ENCODE results near the gene OR5D18.

OR5D18 gene

GRCh38 chr11:55819330-55819729, at the start of gene OR5D18:
OR5D18 (plus strand) TSS chr11:55819630; CDS start chr11:55819630, 0 bp downstream.
- TF ChIP-seq CTCF (IDR thresholded peaks at IDR 0.05; ENCODE audit: extremely low read depth, missing control alignments): no peak
- no peak for DNase-seq (ENCODE audit: low spot score)

GRCh38 chr11:55773138-55773537, 46.3 kb upstream of the OR5D18 start, which contains the start of gene OR5D13:
OR5D13 (plus strand) TSS chr11:55773438; CDS start chr11:55773438, 0 bp downstream.
- DNase-seq (ENCODE audit: low spot score): no peak
- TF ChIP-seq CTCF (IDR thresholded peaks at IDR 0.05; ENCODE audit: extremely low read depth, missing control alignments): no peak

GRCh38 chr11:55791606-55792005, 27.8 kb upstream of the OR5D18 start:
- TF ChIP-seq CTCF (IDR thresholded peaks at IDR 0.05; ENCODE audit: extremely low read depth, missing control alignments): no peak
- DNase-seq (ENCODE audit: low spot score): no peak

GRCh38 chr11:55793321-55793720, 26.1 kb upstream of the OR5D18 start:
- no peak for DNase-seq (ENCODE audit: low spot score)
- TF ChIP-seq CTCF (IDR thresholded peaks at IDR 0.05; ENCODE audit: extremely low read depth, missing control alignments): no peak

- no peak for DNase-seq (ENCODE audit: low spot score)
- no peak for TF ChIP-seq CTCF (IDR thresholded peaks at IDR 0.05; ENCODE audit: extremely low read depth, missing control alignments)
Observed at GRCh38 chr11:55795256-55795655, 24.2 kb upstream of the OR5D18 start, which contains the start of gene OR5D14. OR5D14 (plus strand) TSS chr11:55795556; CDS start chr11:55795556, 0 bp downstream.

GRCh38 chr11:55806248-55806647, 13.2 kb upstream of the OR5D18 start:
- no peak for DNase-seq (ENCODE audit: low spot score)
- TF ChIP-seq CTCF (IDR thresholded peaks at IDR 0.05; ENCODE audit: extremely low read depth, missing control alignments): no peak

GRCh38 chr11:55811067-55811466, 8.4 kb upstream of the OR5D18 start, which contains the start of gene OR5L1:
OR5L1 (plus strand) TSS chr11:55811367; CDS start chr11:55811467, 100 bp downstream.
- DNase-seq (ENCODE audit: low spot score): no peak
- TF ChIP-seq CTCF (IDR thresholded peaks at IDR 0.05; ENCODE audit: extremely low read depth, missing control alignments): no peak
